GM19240 (cell line): ENCODE data around the gene IL22RA2.

Source experiments
- DNase-seq: peaks from one replicate; pipeline ENCODE4 v3.0.0; 2011; ENCODE audit warnings: low spot score; ENCODE audit not compliant: insufficient read length

IL22RA2 gene

GRCh38 chr6:137167702-137168377 lies 5.6 kb downstream of the IL22RA2 start:
- no peak for DNase-seq

DNA sequence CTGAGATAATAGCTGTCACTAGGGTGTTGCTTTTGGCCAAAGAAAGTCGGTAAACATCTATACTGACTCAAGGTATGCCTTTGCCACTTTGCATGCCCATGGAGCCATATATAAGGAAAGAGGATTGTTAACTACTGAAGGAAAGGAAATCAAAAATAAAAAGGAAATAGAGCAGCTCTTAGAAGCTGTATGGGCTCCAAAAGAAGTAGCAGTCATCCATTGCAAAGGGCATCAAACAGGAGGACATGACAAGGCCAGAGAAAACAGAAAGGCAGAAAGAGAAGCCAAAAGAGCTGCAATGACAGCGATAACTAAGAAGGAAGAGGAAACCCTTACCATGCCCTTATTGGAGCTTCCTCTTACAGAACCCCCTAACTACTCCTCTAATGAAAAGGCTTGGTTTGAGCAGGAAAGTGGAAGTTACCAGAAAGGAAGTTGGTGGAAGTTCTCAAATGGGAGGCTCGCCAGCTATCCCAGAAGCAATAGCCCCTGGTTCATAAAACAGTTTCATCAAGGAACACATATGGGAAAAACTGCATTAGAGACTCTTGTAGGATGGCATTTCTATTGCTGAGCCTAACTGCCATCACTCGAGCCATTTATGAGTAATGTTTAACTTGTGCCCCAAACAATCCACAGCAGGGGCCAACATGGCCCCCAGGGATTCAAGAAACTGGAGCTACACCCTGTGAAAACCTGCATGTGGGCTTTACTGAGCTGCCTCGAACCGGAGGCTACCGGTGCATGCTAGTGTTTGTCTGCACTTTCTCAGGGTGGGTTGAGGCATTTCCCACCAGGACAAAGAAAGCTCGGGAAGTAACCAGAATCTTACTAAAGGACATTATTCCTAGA lies 7.0 kb downstream of the IL22RA2 start:
- no peak for DNase-seq

- DNase-seq: no peak
These were observed 7.8 kb downstream of the IL22RA2 start for GRCh38 chr6:137165375-137166246.

DNA sequence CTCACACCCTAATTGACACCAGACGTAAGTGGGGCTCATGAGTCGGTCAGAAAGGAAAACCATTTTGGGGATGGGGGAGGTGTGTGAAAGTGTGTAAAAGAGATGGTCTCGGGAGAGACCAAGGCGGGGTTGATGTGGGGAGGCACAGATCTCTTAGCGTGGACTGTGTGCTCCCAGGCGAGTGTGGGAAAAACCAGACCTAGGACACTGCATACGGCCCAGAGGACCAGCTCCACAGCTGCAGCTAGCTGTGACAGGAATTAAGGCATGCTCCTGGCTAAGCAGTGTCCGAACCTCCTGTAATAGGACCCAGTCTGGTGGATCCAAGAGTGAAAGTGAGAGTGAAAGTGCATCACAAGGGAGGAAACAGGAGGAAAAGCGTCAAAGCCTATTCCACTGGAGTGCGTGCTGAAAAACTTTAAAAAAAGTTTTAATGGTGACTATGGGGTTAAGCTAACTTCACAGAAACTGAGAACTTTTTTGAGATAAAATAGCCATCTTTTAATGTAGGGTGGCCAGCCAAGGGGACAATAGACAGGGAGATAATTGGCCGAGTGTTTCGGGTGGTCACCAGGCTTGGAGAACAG lies 9.6 kb downstream of the IL22RA2 start:
- DNase-seq: no peak

GRCh38 chr6:137162692-137163306 lies 10.6 kb downstream of the IL22RA2 start:
- DNase-seq: no peak

- no peak for DNase-seq
These were observed 11.5 kb downstream of the IL22RA2 start for GRCh38 chr6:137161949-137162348.

- no peak for DNase-seq
These were observed 12.7 kb downstream of the IL22RA2 start for GRCh38 chr6:137160763-137161162.

DNA sequence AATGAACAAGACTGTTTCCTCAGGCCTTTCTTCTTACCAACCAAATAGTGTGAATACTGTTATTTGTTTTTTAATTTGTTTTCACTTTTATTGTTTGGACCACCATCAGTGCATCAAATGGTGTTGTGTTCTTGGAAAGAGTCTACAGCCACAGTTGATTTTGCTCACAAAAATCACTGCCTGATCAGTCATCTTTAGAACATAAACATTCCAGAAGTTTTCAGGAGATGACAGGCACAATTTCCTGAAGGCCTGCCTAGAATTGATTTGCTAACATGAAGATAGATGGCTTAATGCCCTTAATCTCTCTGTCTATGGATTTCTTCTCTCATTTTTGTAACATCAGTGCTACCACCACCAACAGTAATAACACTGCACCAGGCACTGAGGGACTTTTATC lies 13.5 kb downstream of the IL22RA2 start:
- no peak for DNase-seq

GRCh38 chr6:137157601-137158000 lies 15.8 kb downstream of the IL22RA2 start:
- DNase-seq: no peak

GRCh38 chr6:137156650-137157049 lies 16.8 kb downstream of the IL22RA2 start:
- DNase-seq: no peak

GRCh38 chr6:137155830-137156229 lies 17.6 kb downstream of the IL22RA2 start:
- no peak for DNase-seq

DNA sequence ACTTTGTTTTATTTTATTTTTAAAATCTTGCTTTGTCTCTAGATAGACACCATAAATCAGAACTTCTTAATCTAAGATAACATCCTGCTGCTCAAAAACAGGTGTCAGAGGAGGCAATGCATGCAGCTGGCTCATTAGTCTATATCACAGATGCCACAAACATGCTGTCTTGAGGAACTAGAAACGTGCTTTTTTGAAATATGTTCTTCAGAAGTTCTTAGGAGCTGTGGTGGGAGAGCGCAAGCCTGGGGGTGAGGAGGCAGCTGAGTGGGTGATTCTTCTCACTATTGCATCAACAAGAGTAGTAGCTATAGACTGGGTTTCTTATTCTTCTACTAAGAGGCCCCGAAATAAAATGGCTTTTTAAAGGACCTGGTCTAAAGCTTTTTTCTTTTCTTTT lies 23.4 kb downstream of the IL22RA2 start:
- DNase-seq: no peak

DNA sequence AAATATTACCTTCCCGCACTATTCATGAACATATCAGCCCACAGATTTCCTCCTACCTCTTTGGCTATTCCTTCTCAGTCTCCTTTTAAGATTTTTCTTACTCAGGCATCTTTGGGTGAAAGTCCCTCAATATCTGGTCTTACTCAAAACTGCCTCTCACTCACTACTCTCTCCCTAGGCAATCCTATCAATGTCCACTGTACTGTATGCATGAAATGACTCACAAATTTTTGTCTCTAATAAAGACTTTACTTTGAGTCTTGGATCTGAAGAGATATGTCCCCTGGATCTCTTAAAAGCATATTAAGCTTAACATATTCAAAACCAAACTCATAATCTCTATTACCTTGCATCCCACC lies 24.4 kb downstream of the IL22RA2 start:
- no peak for DNase-seq

DNA sequence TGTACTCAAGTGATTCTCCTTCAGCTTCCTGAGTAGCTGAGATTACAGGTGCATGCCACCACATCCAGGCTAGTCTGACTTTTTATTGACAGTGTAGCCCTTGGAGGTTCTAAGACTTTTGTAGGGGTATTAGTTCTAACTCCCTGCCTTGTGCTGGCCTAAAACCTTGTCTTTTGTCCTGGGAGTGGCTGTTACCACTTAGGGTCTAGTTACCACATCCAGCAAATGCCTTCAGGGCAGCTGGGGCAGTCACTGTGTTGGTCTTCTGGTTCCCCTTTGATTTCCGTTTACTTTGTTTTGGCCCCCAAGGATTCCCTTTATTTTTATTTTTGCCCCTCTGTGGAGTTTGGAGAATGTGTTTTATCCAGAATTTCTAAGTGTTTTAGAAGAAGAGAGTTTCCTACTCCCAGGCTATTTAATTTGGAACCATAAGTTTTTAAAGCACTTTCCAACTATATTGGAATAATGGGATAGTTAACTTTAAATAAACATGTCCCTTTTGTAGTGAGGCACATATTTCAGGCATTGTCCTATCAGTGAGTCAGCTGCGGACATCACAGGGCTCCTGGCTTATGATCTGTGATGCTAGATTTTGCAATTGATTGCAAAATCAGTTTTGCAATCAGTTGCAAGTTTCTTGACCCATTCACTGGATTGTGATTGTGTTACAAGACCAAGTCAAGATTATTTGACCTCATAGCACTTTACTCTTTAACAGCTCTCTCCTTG lies 25.0 kb downstream of the IL22RA2 start:
- no peak for DNase-seq

GRCh38 chr6:137147195-137147594 lies 26.2 kb downstream of the IL22RA2 start:
- no peak for DNase-seq

GRCh38 chr6:137146206-137146605 lies 27.2 kb downstream of the IL22RA2 start:
- no peak for DNase-seq

GRCh38 chr6:137145421-137145820 lies 28.0 kb downstream of the IL22RA2 start:
- no peak for DNase-seq

- no peak for DNase-seq
These were observed 37.4 kb downstream of the IL22RA2 start for GRCh38 chr6:137136065-137136464.

DNA sequence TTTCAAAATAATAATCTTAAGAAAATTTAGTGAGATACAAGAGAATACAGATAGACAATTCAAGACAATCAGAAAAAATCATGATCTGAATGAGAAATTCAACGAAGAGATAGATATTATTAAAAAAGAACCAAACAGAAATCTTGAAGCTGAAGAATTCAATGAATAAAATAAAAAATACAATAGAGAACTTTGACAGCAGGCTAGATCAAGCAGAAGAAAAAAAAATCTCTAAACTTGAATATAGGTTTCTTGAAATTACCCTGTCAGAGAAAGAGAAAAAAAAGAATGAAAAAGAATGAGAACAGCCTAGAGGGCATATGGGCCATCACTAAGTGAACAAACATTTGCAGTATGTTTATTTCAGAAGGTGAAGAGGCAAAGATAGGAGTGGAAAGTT lies 39.0 kb downstream of the IL22RA2 start:
- DNase-seq: no peak

DNA sequence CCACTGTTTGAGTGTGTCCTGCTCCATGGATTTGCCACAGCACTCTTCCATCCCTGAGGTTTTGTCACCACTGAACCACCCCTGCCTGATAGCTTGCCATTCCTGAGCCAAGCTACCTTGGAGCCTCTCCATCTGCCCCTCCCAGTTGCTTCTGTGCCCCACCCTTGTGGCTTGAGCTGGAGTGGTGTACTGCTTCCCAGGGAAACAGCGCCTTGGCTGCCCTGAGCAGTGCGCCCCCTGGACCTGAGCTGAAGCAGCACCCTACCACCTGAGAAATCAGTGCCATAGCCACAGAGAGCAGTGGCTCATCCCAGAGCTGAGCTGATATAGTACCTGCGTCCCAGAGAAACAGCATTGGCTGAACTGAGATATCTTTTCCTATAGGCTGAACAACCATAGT lies 40.3 kb downstream of the IL22RA2 start:
- no peak for DNase-seq
